ENCODE data around the gene SUMO3. TPM values are rescaled to one million over a fixed set of nuclear protein-coding genes. Genes with fewer than 3 reads are reported as not detected.
A peak's percentile ranks its signal among the peaks of the same experiment; 100 is the strongest.

SUMO3 gene
- 10 to 100 TPM; 87.1 to 94.7 TPM for total RNA-seq

DNA sequence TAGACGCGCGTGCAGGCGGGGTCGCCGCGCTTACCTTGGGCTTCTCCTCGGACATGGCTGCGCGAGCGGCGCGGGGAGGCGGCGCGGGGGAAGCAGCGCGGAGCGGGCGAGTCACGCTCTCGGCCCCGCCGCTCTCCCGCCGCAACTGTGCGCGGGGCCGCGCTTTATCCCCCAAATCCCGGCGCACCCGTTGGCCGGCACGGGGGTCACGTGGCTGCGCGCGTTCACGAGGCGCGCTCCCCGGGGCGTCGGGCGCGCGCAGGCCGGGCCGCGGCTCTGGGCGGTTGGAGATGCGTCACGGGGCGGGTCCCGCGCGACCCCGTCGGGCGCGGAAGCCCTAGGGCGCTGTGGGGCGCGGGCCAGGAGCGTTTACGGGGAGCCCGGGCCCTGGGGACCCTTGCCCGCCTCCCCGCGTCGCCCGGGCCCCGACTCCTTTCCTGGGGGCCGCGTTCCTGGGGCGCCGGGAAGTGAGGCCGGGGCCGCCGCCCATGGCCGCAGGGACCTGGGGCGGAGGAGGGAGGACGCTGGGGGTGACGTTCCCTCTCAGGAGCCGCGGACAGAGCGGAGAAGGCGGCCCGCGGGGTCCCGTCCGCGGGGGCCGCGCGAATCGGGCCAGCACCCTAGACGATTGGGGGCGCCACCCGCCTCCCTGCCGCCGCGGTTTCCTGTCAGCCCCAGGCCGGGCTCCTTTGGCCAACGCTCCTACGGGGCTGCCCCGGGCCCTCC is at the start of gene SUMO3:
TSS of gene SUMO3 (minus strand) at position 149 of the 726 bp plus-strand sequence. CDS start at position 55, 94 bp downstream.
- Mint-ChIP-seq H3K4me1 (ENCODE audit: low read depth) (peaks cover 13% of the 10 kb centered on the region), H3K36me3 (ENCODE audit: low read depth) (no peaks in the 10 kb centered on the region), H3K27me3 (ENCODE audit: low read depth) (no peaks in the 10 kb centered on the region), H3K4me3 (peak within 1 kb of the TSS; percentile 65), H3K9me3 (peaks cover 16% of the 10 kb centered on the region), H3K27ac (no peak within 1 kb of the TSS)
- intact Hi-C loops (cut with micrococcal nuclease): loop anchor here (1.0 to 5.0 kb wide), 7 partner anchors 17 to 1504 kb away; partner anchors contain the start of genes C21orf58, CFAP410, PCNT and PTTG1IP
- peak; percentile 80 for DNase-seq
- CTCF ChIA-PET: interaction anchor here (1.1 to 1.5 kb wide), 2 partner anchors 17 to 25 kb away, joined by 3 to 4 read pairs; partner anchors contain the start of gene UBE2G2

GRCh38 chr21:44867464-44867863 is 49.6 kb upstream of the SUMO3 start:
- H3K4me3 Mint-ChIP-seq: peak overlapping the region; percentile 16
- H3K36me3 Mint-ChIP-seq (ENCODE audit: low read depth): peaks cover 11% of the 10 kb centered on the region
- intact Hi-C loops (cut with micrococcal nuclease): no loop called here

GRCh38 chr21:44866780-44867179 is 48.9 kb upstream of the SUMO3 start:
- CTCF ChIA-PET: interaction anchor here (1.1 to 1.2 kb wide), 2 partner anchors 44 to 65 kb away, joined by 3 read pairs; partner anchors contain the start of gene UBE2G2
- intact Hi-C loops (cut with micrococcal nuclease): no loop called here
- DNase-seq: no peak
- Mint-ChIP-seq H3K9me3 (no peaks in the 10 kb centered on the region), H3K4me3 (peak overlapping the region; percentile 38), H3K36me3 (ENCODE audit: low read depth) (peaks cover 13% of the 10 kb centered on the region), H3K27me3 (ENCODE audit: low read depth) (no peaks in the 10 kb centered on the region), H3K4me1 (ENCODE audit: low read depth) (peaks cover 74% of the 10 kb centered on the region), H3K27ac (peak overlapping the region; percentile 74)

More at GRCh38 chr21:44867464-44867863, 49.6 kb upstream of the SUMO3 start:
- Mint-ChIP-seq H3K9me3 (no peaks in the 10 kb centered on the region), H3K4me1 (ENCODE audit: low read depth) (peaks cover 79% of the 10 kb centered on the region), H3K27me3 (ENCODE audit: low read depth) (no peaks in the 10 kb centered on the region), H3K27ac (peak overlapping the region; percentile 86)
- DNase-seq: no peak
- CTCF ChIA-PET: interaction anchor here (0.9 to 1.2 kb wide), 3 partner anchors 16 to 74 kb away, joined by 3 to 5 read pairs (median 4); no protein-coding TSS in a partner anchor

- peak; percentile 61 for DNase-seq
- CTCF ChIA-PET: interaction anchor here (0.6 to 1.2 kb wide), 3 partner anchors 43 to 139 kb away, joined by 3 to 6 read pairs (median 3); partner anchors contain the start of gene UBE2G2
- H3K36me3 Mint-ChIP-seq (ENCODE audit: low read depth): peaks cover 15% of the 10 kb centered on the region
Observed at GRCh38 chr21:44865561-44866280, 47.9 kb upstream of the SUMO3 start.

GRCh38 chr21:44862869-44863685 is 45.2 kb upstream of the SUMO3 start:
- Mint-ChIP-seq H3K27ac (no peak overlapping the region), H3K36me3 (ENCODE audit: low read depth) (peaks cover 20% of the 10 kb centered on the region), H3K4me1 (ENCODE audit: low read depth) (peaks cover 47% of the 10 kb centered on the region), H3K9me3 (no peaks in the 10 kb centered on the region), H3K27me3 (ENCODE audit: low read depth) (no peaks in the 10 kb centered on the region), H3K4me3 (no peak overlapping the region)
- CTCF ChIA-PET: no interaction called here
- DNase-seq: no peak
- intact Hi-C loops (cut with micrococcal nuclease): no loop called here

More at GRCh38 chr21:44865561-44866280, 47.9 kb upstream of the SUMO3 start:
- intact Hi-C loops (cut with micrococcal nuclease): no loop called here
- Mint-ChIP-seq H3K27me3 (ENCODE audit: low read depth) (no peaks in the 10 kb centered on the region), H3K9me3 (no peaks in the 10 kb centered on the region), H3K4me1 (ENCODE audit: low read depth) (peaks cover 71% of the 10 kb centered on the region), H3K4me3 (peak overlapping the region; percentile 6), H3K27ac (peak overlapping the region; percentile 76)

GRCh38 chr21:44858791-44859190 is 40.9 kb upstream of the SUMO3 start:
- Mint-ChIP-seq H3K9me3 (no peaks in the 10 kb centered on the region), H3K27ac (no peak overlapping the region), H3K4me3 (no peak overlapping the region), H3K4me1 (ENCODE audit: low read depth) (peaks cover 36% of the 10 kb centered on the region), H3K36me3 (ENCODE audit: low read depth) (peaks cover 24% of the 10 kb centered on the region), H3K27me3 (ENCODE audit: low read depth) (no peaks in the 10 kb centered on the region)
- no peak for DNase-seq
- intact Hi-C loops (cut with micrococcal nuclease): no loop called here
- CTCF ChIA-PET: interaction anchor here (1.4 kb wide), 1 partner anchor 13 kb away, joined by 3 read pairs; no protein-coding TSS in a partner anchor

DNA sequence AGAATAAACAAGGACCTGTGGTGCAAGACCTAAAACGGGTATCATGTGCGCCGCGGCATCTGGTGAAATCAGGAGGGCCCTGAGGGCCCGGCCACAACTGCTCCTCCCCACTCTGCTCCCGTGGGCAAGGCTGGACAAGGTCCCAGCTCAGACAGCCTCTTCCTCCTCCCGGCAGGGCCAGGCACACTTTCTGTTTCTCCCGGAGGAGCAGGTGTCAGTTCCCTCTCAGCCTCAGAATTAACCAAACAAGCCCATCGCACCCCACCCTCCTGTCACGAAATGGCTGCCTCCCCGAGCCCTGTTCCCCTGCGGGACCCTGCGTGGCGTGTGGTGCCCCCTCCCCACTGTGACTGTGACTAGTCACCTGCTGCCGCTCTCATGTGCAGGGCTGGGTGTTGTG is 40.4 kb upstream of the SUMO3 start:
- Mint-ChIP-seq H3K4me1 (ENCODE audit: low read depth) (peaks cover 38% of the 10 kb centered on the region), H3K9me3 (no peaks in the 10 kb centered on the region), H3K36me3 (ENCODE audit: low read depth) (peaks cover 27% of the 10 kb centered on the region), H3K27ac (no peak overlapping the region), H3K27me3 (ENCODE audit: low read depth) (no peaks in the 10 kb centered on the region), H3K4me3 (no peak overlapping the region)
- CTCF ChIA-PET: interaction anchor here (1.4 kb wide), 1 partner anchor 12 kb away, joined by 3 read pairs; no protein-coding TSS in a partner anchor
- DNase-seq: no peak
- intact Hi-C loops (cut with micrococcal nuclease): no loop called here

GRCh38 chr21:44857127-44857892 is 39.4 kb upstream of the SUMO3 start:
- H3K4me3 Mint-ChIP-seq: no peak overlapping the region
- intact Hi-C loops (cut with micrococcal nuclease): no loop called here
- no peak overlapping the region for H3K27ac Mint-ChIP-seq

GRCh38 chr21:44856131-44856530 is 38.3 kb upstream of the SUMO3 start:
- H3K4me1 Mint-ChIP-seq (ENCODE audit: low read depth): peaks cover 45% of the 10 kb centered on the region
- peaks cover 29% of the 10 kb centered on the region for H3K36me3 Mint-ChIP-seq (ENCODE audit: low read depth)
- H3K4me3 Mint-ChIP-seq: no peak overlapping the region
- CTCF ChIA-PET: interaction anchor here (1.5 kb wide), 1 partner anchor 9 kb away, joined by 3 read pairs; no protein-coding TSS in a partner anchor
- intact Hi-C loops (cut with micrococcal nuclease): no loop called here
- H3K27ac Mint-ChIP-seq: no peak overlapping the region
- no peak for DNase-seq
- no peaks in the 10 kb centered on the region for H3K27me3 Mint-ChIP-seq (ENCODE audit: low read depth)
- no peaks in the 10 kb centered on the region for H3K9me3 Mint-ChIP-seq

More at GRCh38 chr21:44857127-44857892, 39.4 kb upstream of the SUMO3 start:
- peaks cover 42% of the 10 kb centered on the region for H3K4me1 Mint-ChIP-seq (ENCODE audit: low read depth)
- H3K27me3 Mint-ChIP-seq (ENCODE audit: low read depth): no peaks in the 10 kb centered on the region
- DNase-seq: no peak
- CTCF ChIA-PET: interaction anchor here (1.4 kb wide), 1 partner anchor 11 kb away, joined by 3 read pairs; no protein-coding TSS in a partner anchor
- H3K36me3 Mint-ChIP-seq (ENCODE audit: low read depth): peaks cover 27% of the 10 kb centered on the region
- no peaks in the 10 kb centered on the region for H3K9me3 Mint-ChIP-seq

DNA sequence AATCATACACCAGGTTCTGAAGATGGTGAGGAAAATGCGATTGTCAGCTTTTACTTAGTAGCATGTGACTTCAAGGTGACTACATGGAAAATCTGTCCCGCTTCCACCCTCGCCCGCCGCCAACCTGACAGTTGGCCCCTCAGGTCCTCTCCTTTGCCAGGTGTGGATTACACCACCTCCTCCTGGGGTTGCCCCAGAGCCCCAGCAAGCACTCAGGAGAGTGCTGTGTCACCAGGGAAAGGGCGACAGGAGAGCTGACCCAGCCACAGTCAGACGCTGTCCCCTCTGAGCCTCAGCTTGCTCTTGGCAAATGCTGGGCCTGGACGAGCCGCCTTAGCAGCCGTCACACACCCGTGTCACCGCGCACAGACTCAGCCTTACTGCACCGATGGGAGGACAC is 37.7 kb upstream of the SUMO3 start:
- H3K4me3 Mint-ChIP-seq: no peak overlapping the region
- intact Hi-C loops (cut with micrococcal nuclease): no loop called here
- H3K27ac Mint-ChIP-seq: no peak overlapping the region
- no peaks in the 10 kb centered on the region for H3K9me3 Mint-ChIP-seq
- no peak for DNase-seq
- H3K4me1 Mint-ChIP-seq (ENCODE audit: low read depth): peaks cover 47% of the 10 kb centered on the region
- no peaks in the 10 kb centered on the region for H3K27me3 Mint-ChIP-seq (ENCODE audit: low read depth)
- CTCF ChIA-PET: interaction anchor here (0.7 to 1.5 kb wide), 3 partner anchors 8 to 62 kb away, joined by 3 to 4 read pairs (median 3); no protein-coding TSS in a partner anchor
- peaks cover 32% of the 10 kb centered on the region for H3K36me3 Mint-ChIP-seq (ENCODE audit: low read depth)

All from activated naive CD4-positive, alpha-beta T cell treated with anti-CD3 and anti-CD28 coated beads for 36 hours (primary cell).